Skeletal muscle satellite cell (primary cell): ENCODE results near the gene SEMA6B.

Source experiments
- H3K27me3 ChIP-seq: 2 replicates; pipeline ENCODE4 v1.7.0; 2013; ENCODE audit warnings: low read length; ENCODE audit not compliant: control insufficient read depth, insufficient read depth
- H3K36me3 ChIP-seq: 2 replicates; pipeline ENCODE4 v1.7.0; 2013; ENCODE audit warnings: mild to moderate bottlenecking, control low read depth, low read length; ENCODE audit not compliant: insufficient read depth
- H3K4me1 ChIP-seq: 2 replicates; pipeline ENCODE4 v1.7.0; 2013; ENCODE audit warnings: low read length; ENCODE audit not compliant: control insufficient read depth, insufficient read depth
- H3K4me2 ChIP-seq: 2 replicates; pipeline ENCODE4 v1.7.0; 2013; ENCODE audit warnings: mild to moderate bottlenecking, low read length
- H3K4me3 ChIP-seq: 2 replicates; pipeline ENCODE4 v1.7.0; 2013; ENCODE audit warnings: low read length
- H3K9ac ChIP-seq: 2 replicates; pipeline ENCODE4 v1.7.0; 2013; ENCODE audit warnings: mild to moderate bottlenecking, low read depth, low read length, moderate library complexity
- H3K9me3 ChIP-seq: replicated peaks from 2 replicates; pipeline ENCODE4 v1.7.0; 2013; ENCODE audit warnings: mild to moderate bottlenecking, control low read depth, low read length

SEMA6B gene

DNA sequence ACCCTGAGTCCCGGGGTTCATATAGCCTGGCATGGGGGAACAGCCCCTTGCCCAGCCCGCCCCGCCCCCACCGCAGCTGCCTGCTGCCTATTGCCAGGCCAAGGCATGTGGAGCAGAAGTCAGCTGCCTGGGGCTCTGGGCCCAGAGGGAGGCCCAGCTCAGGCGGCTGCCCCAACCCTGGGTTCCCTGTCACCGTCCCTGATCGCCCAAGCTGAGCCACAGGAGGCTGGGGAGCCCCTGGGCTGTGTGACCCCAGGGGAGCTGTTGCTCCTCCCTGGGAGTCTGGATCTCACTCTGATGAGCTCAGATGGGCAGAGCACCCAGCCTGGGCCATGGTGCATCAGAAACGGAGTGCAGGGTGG lies 42.6 kb downstream of the SEMA6B start:
- Histone ChIP-seq H3K4me2 (no peak overlapping the region), H3K36me3 (no peaks in the 10 kb centered on the region), H3K4me3 (no peak overlapping the region), H3K27me3 (peaks cover 51% of the 10 kb centered on the region), H3K9me3 (no peaks in the 10 kb centered on the region), H3K4me1 (peaks cover 15% of the 10 kb centered on the region), H3K9ac (no peak overlapping the region)

DNA sequence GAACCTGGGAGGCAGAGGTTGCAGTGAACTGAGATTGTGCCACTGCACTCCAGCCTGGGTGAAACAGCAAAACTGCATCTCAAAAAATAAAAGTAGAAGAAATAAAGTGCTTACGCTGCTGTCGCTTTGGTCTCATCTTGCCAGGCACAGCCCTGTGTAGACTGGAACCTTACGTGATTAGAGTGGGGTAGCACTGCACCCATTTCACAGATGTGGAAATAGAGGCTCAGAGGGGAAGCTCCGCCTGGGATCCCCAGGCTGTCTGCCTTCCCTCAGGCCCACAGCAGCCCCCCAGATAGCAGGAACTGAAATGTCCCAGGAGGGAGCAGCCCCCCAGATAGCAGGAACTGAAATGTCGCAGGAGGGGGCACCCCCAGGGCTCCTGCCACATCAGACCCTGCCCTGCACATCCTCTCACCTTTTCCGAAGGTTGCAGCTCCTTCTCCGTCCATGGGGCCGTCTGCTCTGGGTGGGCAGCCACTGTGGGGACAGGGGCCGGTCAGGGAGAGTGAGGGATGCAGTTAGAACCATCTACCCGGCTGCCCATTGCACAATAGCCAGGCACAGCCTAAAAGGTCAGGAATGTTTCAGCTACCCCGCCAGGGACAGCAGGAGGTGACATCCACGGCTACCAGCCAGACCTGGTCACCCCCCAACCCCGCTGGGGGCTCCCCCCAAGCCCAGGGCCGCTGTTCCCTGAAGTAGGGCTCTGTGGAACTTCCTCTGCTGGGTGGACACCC lies 43.1 kb downstream of the SEMA6B start:
- H3K4me2 ChIP-seq = no peak overlapping the region
- H3K4me3 ChIP-seq = no peak overlapping the region
- H3K9me3 ChIP-seq = no peaks in the 10 kb centered on the region
- H3K9ac ChIP-seq = no peak overlapping the region
- H3K27me3 ChIP-seq = peaks cover 46% of the 10 kb centered on the region
- peaks cover 15% of the 10 kb centered on the region for H3K4me1 ChIP-seq
- no peaks in the 10 kb centered on the region for H3K36me3 ChIP-seq

DNA sequence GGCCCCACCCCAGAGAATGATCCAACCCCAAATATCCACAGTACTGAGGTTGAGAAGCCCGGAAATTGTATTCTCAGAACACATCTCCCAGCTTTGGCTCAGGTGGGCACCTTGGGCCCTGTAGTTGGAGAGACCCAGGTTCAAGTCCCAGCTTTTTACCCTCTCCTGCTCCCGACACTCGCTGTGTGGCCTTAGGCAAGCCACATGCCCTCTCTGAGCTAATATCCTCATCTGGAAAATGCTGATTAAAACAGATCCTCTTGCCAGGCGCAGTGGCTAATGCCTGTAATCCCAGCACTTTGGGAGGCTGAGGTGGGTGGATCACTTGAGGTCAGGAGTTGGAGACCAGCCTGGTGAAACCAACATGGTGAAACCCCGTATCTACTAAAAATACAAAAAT lies 43.8 kb downstream of the SEMA6B start:
- H3K9me3 ChIP-seq = no peaks in the 10 kb centered on the region
- H3K4me2 ChIP-seq = no peak overlapping the region
- peaks cover 15% of the 10 kb centered on the region for H3K4me1 ChIP-seq
- peaks cover 42% of the 10 kb centered on the region for H3K27me3 ChIP-seq
- no peak overlapping the region for H3K9ac ChIP-seq
- no peaks in the 10 kb centered on the region for H3K36me3 ChIP-seq
- H3K4me3 ChIP-seq = no peak overlapping the region

- Histone ChIP-seq H3K4me1 (peaks cover 9% of the 10 kb centered on the region), H3K9me3 (no peaks in the 10 kb centered on the region), H3K4me2 (no peak overlapping the region), H3K4me3 (no peak overlapping the region), H3K36me3 (no peaks in the 10 kb centered on the region), H3K27me3 (peaks cover 28% of the 10 kb centered on the region), H3K9ac (no peak overlapping the region)
Measured at GRCh38 chr19:4513248-4513647, 46.2 kb downstream of the SEMA6B start.

DNA sequence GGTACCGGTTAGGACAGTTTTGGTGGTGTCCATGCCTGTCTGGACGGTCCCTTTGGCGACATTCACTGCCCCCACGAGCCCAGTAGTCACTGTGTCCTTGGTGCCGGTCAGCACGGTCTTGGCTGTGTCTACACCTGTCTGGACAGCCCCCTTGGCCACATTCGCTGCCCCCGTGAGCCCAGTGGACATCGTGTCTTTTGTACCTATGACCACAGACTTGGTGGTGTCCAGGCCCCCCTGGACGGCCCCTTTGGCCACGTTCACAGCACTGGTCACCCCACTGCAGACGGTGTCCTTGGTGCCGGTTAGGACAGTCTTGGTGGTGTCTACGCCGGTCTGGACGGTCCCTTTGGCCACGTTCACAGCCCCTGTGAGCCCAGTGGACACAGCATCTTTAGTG lies 47.4 kb downstream of the SEMA6B start:
- Histone ChIP-seq H3K27me3 (peaks cover 16% of the 10 kb centered on the region), H3K9me3 (no peaks in the 10 kb centered on the region), H3K4me2 (no peak overlapping the region), H3K9ac (no peak overlapping the region), H3K36me3 (no peaks in the 10 kb centered on the region), H3K4me1 (peaks cover 5% of the 10 kb centered on the region), H3K4me3 (no peak overlapping the region)

- Histone ChIP-seq H3K27me3 (peaks cover 10% of the 10 kb centered on the region), H3K9me3 (no peaks in the 10 kb centered on the region), H3K4me2 (no peak overlapping the region), H3K36me3 (peaks cover 4% of the 10 kb centered on the region), H3K4me3 (no peak overlapping the region), H3K9ac (no peak overlapping the region), H3K4me1 (peaks cover 7% of the 10 kb centered on the region)
Measured at GRCh38 chr19:4511300-4512054, 48.0 kb downstream of the SEMA6B start.

DNA sequence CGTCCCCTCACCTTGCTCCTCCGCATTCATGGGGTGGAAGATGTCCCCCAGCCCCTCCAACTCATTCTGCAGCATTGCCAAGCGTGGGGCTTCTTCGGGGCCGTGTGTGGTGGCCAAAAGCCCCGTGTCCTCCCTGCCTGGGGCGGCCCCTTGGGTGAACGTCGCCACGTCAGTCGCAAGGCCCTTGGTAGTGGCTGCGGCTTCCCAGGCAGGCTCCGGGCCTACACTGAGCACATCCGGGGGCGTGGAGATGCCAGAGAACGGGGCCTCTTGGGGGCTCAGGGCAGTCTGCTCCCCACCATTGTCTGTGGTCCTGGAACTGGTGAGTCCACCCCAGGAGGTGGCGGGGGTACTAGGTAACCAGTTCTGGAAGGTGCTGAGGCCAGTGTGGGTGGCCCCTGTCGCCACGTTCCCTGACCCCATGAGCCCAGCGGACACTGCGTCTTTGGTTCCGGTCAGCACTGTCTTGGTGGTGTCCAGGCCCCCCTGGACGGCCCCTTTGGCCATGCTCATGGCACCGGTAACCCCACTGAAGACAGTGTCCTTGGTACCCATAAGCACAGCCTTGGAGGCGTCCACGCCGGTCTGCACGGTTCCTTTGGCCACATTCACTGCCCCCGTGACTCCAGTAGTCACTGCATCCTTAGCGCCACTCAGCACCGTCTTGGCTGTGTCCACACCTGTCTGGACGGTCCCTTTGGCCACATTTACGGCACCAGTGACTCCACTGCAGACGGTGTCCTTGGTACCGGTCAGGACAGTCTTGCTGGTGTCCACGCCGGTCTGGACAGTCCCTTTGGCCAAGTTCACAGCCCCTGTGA lies 48.8 kb downstream of the SEMA6B start:
- peaks cover 2% of the 10 kb centered on the region for H3K27me3 ChIP-seq
- H3K4me2 ChIP-seq = no peak overlapping the region
- no peak overlapping the region for H3K4me3 ChIP-seq
- peaks cover 11% of the 10 kb centered on the region for H3K4me1 ChIP-seq
- peaks cover 5% of the 10 kb centered on the region for H3K36me3 ChIP-seq
- no peak overlapping the region for H3K9ac ChIP-seq
- H3K9me3 ChIP-seq = no peaks in the 10 kb centered on the region

- Histone ChIP-seq H3K4me2 (no peak overlapping the region), H3K9me3 (no peaks in the 10 kb centered on the region), H3K4me3 (no peak overlapping the region), H3K36me3 (peaks cover 10% of the 10 kb centered on the region), H3K27me3 (no peaks in the 10 kb centered on the region), H3K9ac (no peak overlapping the region), H3K4me1 (peaks cover 17% of the 10 kb centered on the region)
Measured at GRCh38 chr19:4508698-4509097, 50.8 kb downstream of the SEMA6B start.

DNA sequence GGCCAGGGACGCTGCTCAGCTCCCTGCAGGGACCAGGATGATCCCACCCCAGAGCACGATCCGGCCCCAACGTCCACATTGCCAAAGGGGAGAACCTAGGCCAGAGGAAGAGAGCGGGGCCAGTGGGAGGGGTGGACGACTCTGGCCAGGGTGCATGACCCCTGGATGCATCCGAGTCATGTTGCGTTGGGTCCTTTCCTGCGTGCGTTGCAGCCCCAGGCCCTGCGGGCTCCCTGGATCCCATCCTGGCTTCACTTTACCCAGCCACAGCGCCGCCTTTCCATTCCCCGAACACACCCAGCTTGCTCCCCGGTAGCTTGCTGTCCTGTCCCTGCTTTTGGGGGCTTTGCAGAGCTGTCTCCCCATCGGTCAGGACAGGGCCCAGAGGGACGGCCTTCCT lies 51.7 kb downstream of the SEMA6B start:
- Histone ChIP-seq H3K4me2 (no peak overlapping the region), H3K4me3 (no peak overlapping the region), H3K4me1 (peaks cover 17% of the 10 kb centered on the region), H3K36me3 (peaks cover 10% of the 10 kb centered on the region), H3K27me3 (no peaks in the 10 kb centered on the region), H3K9me3 (no peaks in the 10 kb centered on the region), H3K9ac (no peak overlapping the region)

- peaks cover 17% of the 10 kb centered on the region for H3K4me1 ChIP-seq
- peaks cover 16% of the 10 kb centered on the region for H3K36me3 ChIP-seq
Measured at GRCh38 chr19:4507150-4507452, 52.4 kb downstream of the SEMA6B start.

DNA sequence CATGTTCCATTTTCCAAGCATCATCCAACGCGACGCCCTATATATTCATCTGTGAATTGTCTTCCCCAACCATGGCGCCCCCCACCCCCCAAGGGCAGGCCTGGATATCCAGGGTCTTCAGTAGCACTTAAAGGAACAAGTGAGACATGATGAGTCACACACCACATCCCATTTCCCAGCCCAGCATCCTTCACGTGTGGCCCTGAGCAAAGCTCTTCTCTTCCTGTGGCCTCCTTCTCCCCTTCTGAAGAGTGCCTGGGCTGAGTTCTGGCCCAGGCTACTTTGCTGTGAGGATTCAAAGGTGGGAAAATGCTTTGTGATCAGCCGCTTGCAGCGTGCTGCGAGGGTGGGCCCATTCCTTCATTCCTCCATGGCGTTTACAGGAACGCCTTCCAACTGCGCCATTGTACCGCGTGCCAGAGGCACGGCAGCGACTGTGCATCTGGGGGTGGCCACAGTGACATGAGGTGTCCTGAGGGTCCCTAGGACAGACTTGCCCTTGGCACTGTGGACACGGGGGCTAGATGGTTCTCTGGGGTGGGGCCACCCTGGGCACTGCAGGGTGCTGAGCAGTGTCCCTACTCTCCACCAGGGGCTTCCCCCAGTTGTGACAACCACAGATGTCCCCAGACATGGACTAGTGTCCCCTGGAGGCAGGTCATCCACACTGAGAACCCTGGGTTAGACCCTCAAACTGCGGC lies 52.9 kb downstream of the SEMA6B start:
- Histone ChIP-seq H3K4me2 (no peak overlapping the region), H3K36me3 (peaks cover 19% of the 10 kb centered on the region), H3K27me3 (no peaks in the 10 kb centered on the region), H3K4me3 (no peak overlapping the region), H3K4me1 (peaks cover 17% of the 10 kb centered on the region), H3K9ac (no peak overlapping the region), H3K9me3 (no peaks in the 10 kb centered on the region)

More at GRCh38 chr19:4507150-4507452, 52.4 kb downstream of the SEMA6B start:
- Histone ChIP-seq H3K9ac (no peak overlapping the region), H3K4me3 (no peak overlapping the region), H3K4me2 (no peak overlapping the region), H3K27me3 (no peaks in the 10 kb centered on the region), H3K9me3 (no peaks in the 10 kb centered on the region)
